B cell (primary cell): Measurements from ENCODE around the gene SPATA6L.

Source experiments
- CTCF ChIP-seq: fragments of 200-600 bp; IDR thresholded peaks from one replicate; pipeline ENCODE4 v1.8.0; 2022; ENCODE audit warnings: antibody characterized with exemption, mild to moderate bottlenecking
- EZH2 ChIP-seq: IDR thresholded peaks from 2 replicates; pipeline ENCODE4 v1.6.1; 2012; ENCODE audit warnings: borderline replicate concordance, low read depth, mild to moderate bottlenecking, moderate library complexity, low read length; ENCODE audit not compliant: insufficient read depth, poor library complexity, severe bottlenecking

- no peak for TF ChIP-seq CTCF
- no peak for TF ChIP-seq EZH2
Measured at GRCh38 chr9:4585135-4585534, 81.1 kb downstream of the SPATA6L start.
